ENCODE data around the gene CLDN1.

The CLDN1 gene

GRCh38 chr3:190291994-190292584, 30.2 kb downstream of the CLDN1 start:
- Histone ChIP-seq H3F3A (ENCODE audit: insufficient read depth, low read length) (no peaks in the 10 kb centered on the region), H3K4me3 (ENCODE audit: low read depth, low read length, poor library complexity, severe bottlenecking) (no peak overlapping the region)
- TF ChIP-seq, protein P1, sequence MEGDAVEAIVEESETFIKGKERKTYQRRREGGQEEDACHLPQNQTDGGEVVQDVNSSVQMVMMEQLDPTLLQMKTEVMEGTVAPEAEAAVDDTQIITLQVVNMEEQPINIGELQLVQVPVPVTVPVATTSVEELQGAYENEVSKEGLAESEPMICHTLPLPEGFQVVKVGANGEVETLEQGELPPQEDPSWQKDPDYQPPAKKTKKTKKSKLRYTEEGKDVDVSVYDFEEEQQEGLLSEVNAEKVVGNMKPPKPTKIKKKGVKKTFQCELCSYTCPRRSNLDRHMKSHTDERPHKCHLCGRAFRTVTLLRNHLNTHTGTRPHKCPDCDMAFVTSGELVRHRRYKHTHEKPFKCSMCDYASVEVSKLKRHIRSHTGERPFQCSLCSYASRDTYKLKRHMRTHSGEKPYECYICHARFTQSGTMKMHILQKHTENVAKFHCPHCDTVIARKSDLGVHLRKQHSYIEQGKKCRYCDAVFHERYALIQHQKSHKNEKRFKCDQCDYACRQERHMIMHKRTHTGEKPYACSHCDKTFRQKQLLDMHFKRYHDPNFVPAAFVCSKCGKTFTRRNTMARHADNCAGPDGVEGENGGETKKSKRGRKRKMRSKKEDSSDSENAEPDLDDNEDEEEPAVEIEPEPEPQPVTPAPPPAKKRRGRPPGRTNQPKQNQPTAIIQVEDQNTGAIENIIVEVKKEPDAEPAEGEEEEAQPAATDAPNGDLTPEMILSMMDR (IDR thresholded peaks at IDR 0.05; ENCODE audit: low read length) = no peak
- TF ChIP-seq EZH2 (IDR thresholded peaks at IDR 0.05; ENCODE audit: borderline replicate concordance, low read length) = no peak

GRCh38 chr3:190289989-190290388, 32.3 kb downstream of the CLDN1 start:
- H3K36me3 ChIP-seq (ENCODE audit: insufficient read depth, low read length) = no peaks in the 10 kb centered on the region
- peaks cover 12% of the 10 kb centered on the region for H3K9me3 ChIP-seq (ENCODE audit: low read length)
- no peaks in the 10 kb centered on the region for H3F3A ChIP-seq (ENCODE audit: insufficient read depth, low read length)
- H3K27ac ChIP-seq (ENCODE audit: low read depth, low read length, poor library complexity, severe bottlenecking) = no peak overlapping the region
- no peaks in the 10 kb centered on the region for H3K9me2 ChIP-seq (ENCODE audit: low read depth, low read length)
- H4K20me1 ChIP-seq (ENCODE audit: insufficient read depth, low read length) = no peaks in the 10 kb centered on the region
- no peak overlapping the region for H3K4me2 ChIP-seq (ENCODE audit: low read length)
- H3K4me1 ChIP-seq (ENCODE audit: insufficient read depth, low read length, severe bottlenecking) = no peaks in the 10 kb centered on the region
- H3K4me3 ChIP-seq (ENCODE audit: low read depth, low read length, poor library complexity, severe bottlenecking) = no peak overlapping the region
- H3K9ac ChIP-seq (ENCODE audit: low read length) = no peak overlapping the region
- H2AFZ ChIP-seq (ENCODE audit: low read length) = no peak overlapping the region
- no peaks in the 10 kb centered on the region for H3K27me3 ChIP-seq (ENCODE audit: insufficient read depth, low read length)
- TF ChIP-seq EZH2 (IDR thresholded peaks at IDR 0.05; ENCODE audit: borderline replicate concordance, low read length) = no peak
- TF ChIP-seq, protein P1 (IDR thresholded peaks at IDR 0.05; ENCODE audit: low read length) = no peak
- no peaks in the 10 kb centered on the region for H3K79me2 ChIP-seq (ENCODE audit: insufficient read depth, low read length)

More at GRCh38 chr3:190291994-190292584, 30.2 kb downstream of the CLDN1 start:
- H4K20me1 ChIP-seq (ENCODE audit: insufficient read depth, low read length) = no peaks in the 10 kb centered on the region
- H3K27ac ChIP-seq (ENCODE audit: low read depth, low read length, poor library complexity, severe bottlenecking) = no peak overlapping the region
- H3K4me1 ChIP-seq (ENCODE audit: insufficient read depth, low read length, severe bottlenecking) = no peaks in the 10 kb centered on the region
- H3K9me2 ChIP-seq (ENCODE audit: low read depth, low read length) = no peaks in the 10 kb centered on the region
- no peak overlapping the region for H3K4me2 ChIP-seq (ENCODE audit: low read length)
- no peak overlapping the region for H3K9ac ChIP-seq (ENCODE audit: low read length)
- peaks cover 7% of the 10 kb centered on the region; the same call in 1 of the 2 replicates for H3K9me3 ChIP-seq (ENCODE audit: low read length)
- H3K79me2 ChIP-seq (ENCODE audit: insufficient read depth, low read length) = no peaks in the 10 kb centered on the region
- no peaks in the 10 kb centered on the region for H3K27me3 ChIP-seq (ENCODE audit: insufficient read depth, low read length)
- no peak overlapping the region for H2AFZ ChIP-seq (ENCODE audit: low read length)
- H3K36me3 ChIP-seq (ENCODE audit: insufficient read depth, low read length) = no peaks in the 10 kb centered on the region

DNA sequence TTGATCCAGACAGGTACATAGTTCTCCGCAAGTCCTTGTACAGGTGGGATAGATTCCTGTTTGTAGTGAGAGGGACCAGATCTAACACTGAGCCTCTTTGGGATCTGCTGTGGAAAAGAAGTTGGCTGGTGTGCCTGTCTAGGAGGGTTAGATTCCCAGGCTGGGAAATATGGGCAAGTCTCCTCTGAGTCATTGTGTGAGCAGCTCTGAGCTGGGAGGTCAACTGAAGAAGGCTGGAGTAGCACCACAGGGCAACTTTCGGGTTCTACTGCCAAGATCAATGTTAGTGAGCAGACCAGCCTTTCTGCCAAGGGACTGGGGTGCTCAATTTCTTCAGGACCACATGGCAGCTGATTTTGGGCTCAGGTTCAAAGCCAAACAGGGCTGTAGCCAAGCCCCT, 33.4 kb downstream of the CLDN1 start:
- peaks cover 12% of the 10 kb centered on the region for H3K9me3 ChIP-seq (ENCODE audit: low read length)
- no peaks in the 10 kb centered on the region for H3K36me3 ChIP-seq (ENCODE audit: insufficient read depth, low read length)
- H3K9ac ChIP-seq (ENCODE audit: low read length) = no peak overlapping the region
- no peak overlapping the region for H2AFZ ChIP-seq (ENCODE audit: low read length)
- H4K20me1 ChIP-seq (ENCODE audit: insufficient read depth, low read length) = no peaks in the 10 kb centered on the region
- H3K27ac ChIP-seq (ENCODE audit: low read depth, low read length, poor library complexity, severe bottlenecking) = no peak overlapping the region
- TF ChIP-seq EZH2 (IDR thresholded peaks at IDR 0.05; ENCODE audit: borderline replicate concordance, low read length) = no peak
- TF ChIP-seq, protein P1 (IDR thresholded peaks at IDR 0.05; ENCODE audit: low read length) = no peak
- H3K4me2 ChIP-seq (ENCODE audit: low read length) = no peak overlapping the region
- H3K4me3 ChIP-seq (ENCODE audit: low read depth, low read length, poor library complexity, severe bottlenecking) = no peak overlapping the region
- H3F3A ChIP-seq (ENCODE audit: insufficient read depth, low read length) = no peaks in the 10 kb centered on the region
- H3K79me2 ChIP-seq (ENCODE audit: insufficient read depth, low read length) = no peaks in the 10 kb centered on the region
- H3K27me3 ChIP-seq (ENCODE audit: insufficient read depth, low read length) = no peaks in the 10 kb centered on the region
- peaks cover 5% of the 10 kb centered on the region; the same call in 1 of the 2 replicates for H3K9me2 ChIP-seq (ENCODE audit: low read depth, low read length)
- H3K4me1 ChIP-seq (ENCODE audit: insufficient read depth, low read length, severe bottlenecking) = no peaks in the 10 kb centered on the region
